NCI-H82 (cell line): Measurements from ENCODE around the gene LRIT3.

ENCODE experiments used
- DNase-seq: peaks from one replicate; lab custom pipeline; 2025; lab: John Stamatoyannopoulos, UW

LRIT3 gene

GRCh38 chr4:109910256-109910655 lies 62.3 kb downstream of the LRIT3 start:
- DNase-seq, result no peak

- DNase-seq, result peak; percentile 7
These were observed 65.0 kb downstream of the LRIT3 start, which contains the start of gene EGF for GRCh38 chr4:109912706-109913595. Gene EGF (plus strand): TSS chr4:109912883. CDS start chr4:109913336, 453 bp downstream.

DNA sequence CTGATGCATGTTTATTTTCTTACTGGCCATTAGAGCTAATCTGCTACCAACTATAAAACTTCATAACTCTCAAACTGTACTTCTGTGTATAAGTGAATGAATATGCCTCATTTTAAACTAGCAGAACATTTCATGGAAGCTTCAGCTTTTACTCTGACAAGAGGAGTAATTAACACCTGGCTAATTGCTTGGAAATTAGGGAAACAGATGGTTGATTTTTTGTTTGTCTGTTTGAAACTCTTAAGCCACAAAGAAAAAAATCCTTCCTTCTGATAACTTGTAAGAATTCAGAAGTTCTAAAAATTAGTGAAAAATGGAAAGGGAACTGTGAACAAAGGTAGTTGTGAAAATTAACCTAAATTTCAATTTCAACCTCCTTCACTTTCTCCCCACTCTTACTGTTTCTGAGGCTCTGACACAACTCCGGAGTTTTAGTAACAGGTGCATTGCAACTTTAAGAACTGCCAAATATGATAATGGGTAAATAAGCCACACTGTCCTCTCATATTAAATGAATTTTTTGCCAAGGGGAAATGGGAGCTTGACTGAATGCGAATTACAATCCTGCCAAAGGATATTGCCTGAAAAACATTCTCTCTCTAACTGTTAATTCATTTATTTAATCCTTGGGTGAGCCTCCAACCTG lies 65.8 kb downstream of the LRIT3 start:
- no peak for DNase-seq

- DNase-seq, result no peak
These were observed 66.4 kb downstream of the LRIT3 start for GRCh38 chr4:109914322-109914721.

DNA sequence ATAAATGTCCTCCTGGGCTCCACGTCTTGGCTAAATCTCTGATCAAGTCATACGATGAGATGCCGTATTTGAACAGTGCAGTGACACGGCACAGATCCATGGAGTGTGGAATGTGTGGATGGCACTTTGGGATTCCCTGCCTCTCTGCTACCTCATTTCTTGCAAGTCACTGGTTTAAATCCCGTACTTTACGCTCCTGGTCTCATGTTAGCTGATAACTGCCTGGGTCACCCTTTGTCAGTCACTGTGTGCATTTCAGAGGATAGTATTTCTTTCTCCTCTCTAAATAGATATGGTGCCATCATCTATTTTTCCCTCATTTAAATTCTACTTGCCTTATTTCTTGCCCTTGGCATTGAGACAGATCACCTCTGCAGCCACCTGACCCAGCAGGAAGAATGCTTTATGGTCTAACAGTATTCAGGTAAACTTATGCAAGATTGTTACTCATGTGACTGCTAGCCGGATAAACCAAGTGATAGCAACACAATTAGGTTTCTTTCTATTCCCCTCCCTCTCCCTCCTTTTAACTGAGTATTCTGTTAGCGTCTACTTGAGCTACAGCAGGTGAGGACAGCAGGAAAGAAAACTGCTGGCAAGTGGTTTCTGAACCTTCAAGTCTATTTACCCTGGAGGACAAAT lies 67.6 kb downstream of the LRIT3 start:
- DNase-seq, result no peak

GRCh38 chr4:109916027-109916409 lies 68.1 kb downstream of the LRIT3 start:
- DNase-seq, result no peak

- DNase-seq, result peak; percentile 29
These were observed 73.5 kb downstream of the LRIT3 start for GRCh38 chr4:109921384-109921808.
